WTC11 (cell line): ENCODE data around the gene CACNA1A.

Experiments
- ARID4B ChIP-seq: sonication (generic); formaldehyde crosslinking; IDR thresholded peaks from 2 replicates; pipeline ENCODE4 v1.8.0; 2023; ENCODE audit warnings: missing genetic modification reagents, mild to moderate bottlenecking, borderline replicate concordance
- CBFB ChIP-seq: sonication (generic); formaldehyde crosslinking; IDR thresholded peaks from 2 replicates; pipeline ENCODE4 v1.8.1; 2022; ENCODE audit warnings: mild to moderate bottlenecking, low read depth, missing genetic modification reagents
- ESRRA ChIP-seq: sonication (generic); formaldehyde crosslinking; IDR thresholded peaks from 2 replicates; pipeline ENCODE4 v1.8.1; 2022; ENCODE audit warnings: mild to moderate bottlenecking, missing genetic modification reagents, borderline replicate concordance
- KAT7 ChIP-seq: sonication (generic); formaldehyde crosslinking; IDR thresholded peaks from 2 replicates; pipeline ENCODE4 v1.8.1; 2023; ENCODE audit warnings: missing genetic modification reagents, mild to moderate bottlenecking, borderline replicate concordance
- NFE2L1 ChIP-seq: sonication (generic); formaldehyde crosslinking; IDR thresholded peaks from 2 replicates; pipeline ENCODE4 v1.8.1; 2023; ENCODE audit warnings: missing genetic modification reagents
- NR3C1 ChIP-seq: sonication (generic); formaldehyde crosslinking; conservative IDR thresholded peaks from 2 replicates; pipeline ENCODE4 v1.8.1; 2023; ENCODE audit warnings: low read depth, mild to moderate bottlenecking, missing genetic modification reagents
- SMAD3 ChIP-seq: sonication (generic); formaldehyde crosslinking; IDR thresholded peaks from 2 replicates; pipeline ENCODE4 v1.8.0; 2022; ENCODE audit warnings: missing genetic modification reagents, mild to moderate bottlenecking, borderline replicate concordance
- ZNF121 ChIP-seq: sonication (generic); formaldehyde crosslinking; IDR thresholded peaks from 2 replicates; pipeline ENCODE4 v1.8.0; 2023; ENCODE audit warnings: missing genetic modification reagents

GRCh38 chr19:13207237-13207845 lies 298.9 kb downstream of the CACNA1A start:
- TF ChIP-seq ESRRA (no peak), NFE2L1 (CRISPR knock-in tag) (no peak), ARID4B (CRISPR knock-in tag) (no peak), ZNF121 (CRISPR knock-in tag) (no peak), NR3C1 (CRISPR knock-in tag) (no peak), CBFB (CRISPR knock-in tag) (no peak), KAT7 (CRISPR knock-in tag) (no peak), SMAD3 (CRISPR knock-in tag) (no peak)
